ENCODE data around the gene IKBKE.

DNA sequence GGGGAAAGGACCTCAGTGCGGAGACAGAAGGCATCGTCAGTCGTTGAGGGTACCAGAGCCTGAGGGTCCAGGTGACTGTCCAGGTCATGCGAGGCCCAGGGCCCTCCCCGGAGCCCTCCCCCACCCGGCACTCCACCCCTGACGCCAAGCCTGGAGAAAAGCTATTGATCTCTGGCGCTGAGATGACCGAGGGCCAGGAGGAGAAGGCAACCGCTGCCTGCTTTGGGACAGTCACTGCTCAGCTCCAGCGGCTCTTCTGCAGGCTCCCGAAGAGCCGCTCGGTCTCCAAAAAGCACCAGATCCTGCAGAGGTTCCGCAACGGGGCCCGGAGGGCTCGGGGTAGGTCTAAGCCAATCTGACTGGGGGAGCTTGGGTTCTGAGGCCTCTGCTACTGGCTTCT lies 47.9 kb downstream of the IKBKE start:
- TF ChIP-seq CTCF (IDR thresholded peaks at IDR 0.05 in 2 of 3, conservative IDR thresholded peaks at IDR 0.05 in 1 of 3; ENCODE audit: borderline replicate concordance in 1 of 3, insufficient read depth in 1 of 3, low read depth in 2 of 3, low read length in 2 of 3): no peak
- no peak for TF ChIP-seq EZH2 (IDR thresholded peaks at IDR 0.05)
- TF ChIP-seq EGR1 (IDR thresholded peaks at IDR 0.05; ENCODE audit: low read depth): no peak
